ENCODE results near the gene CKS1B. TPM values are rescaled to one million over a fixed set of nuclear protein-coding genes. Genes with fewer than 3 reads are reported as not detected.

CKS1B gene
- total and polyA plus RNA-seq, 8 donors = 4.7 to 73.3 (median 30.6) TPM

DNA sequence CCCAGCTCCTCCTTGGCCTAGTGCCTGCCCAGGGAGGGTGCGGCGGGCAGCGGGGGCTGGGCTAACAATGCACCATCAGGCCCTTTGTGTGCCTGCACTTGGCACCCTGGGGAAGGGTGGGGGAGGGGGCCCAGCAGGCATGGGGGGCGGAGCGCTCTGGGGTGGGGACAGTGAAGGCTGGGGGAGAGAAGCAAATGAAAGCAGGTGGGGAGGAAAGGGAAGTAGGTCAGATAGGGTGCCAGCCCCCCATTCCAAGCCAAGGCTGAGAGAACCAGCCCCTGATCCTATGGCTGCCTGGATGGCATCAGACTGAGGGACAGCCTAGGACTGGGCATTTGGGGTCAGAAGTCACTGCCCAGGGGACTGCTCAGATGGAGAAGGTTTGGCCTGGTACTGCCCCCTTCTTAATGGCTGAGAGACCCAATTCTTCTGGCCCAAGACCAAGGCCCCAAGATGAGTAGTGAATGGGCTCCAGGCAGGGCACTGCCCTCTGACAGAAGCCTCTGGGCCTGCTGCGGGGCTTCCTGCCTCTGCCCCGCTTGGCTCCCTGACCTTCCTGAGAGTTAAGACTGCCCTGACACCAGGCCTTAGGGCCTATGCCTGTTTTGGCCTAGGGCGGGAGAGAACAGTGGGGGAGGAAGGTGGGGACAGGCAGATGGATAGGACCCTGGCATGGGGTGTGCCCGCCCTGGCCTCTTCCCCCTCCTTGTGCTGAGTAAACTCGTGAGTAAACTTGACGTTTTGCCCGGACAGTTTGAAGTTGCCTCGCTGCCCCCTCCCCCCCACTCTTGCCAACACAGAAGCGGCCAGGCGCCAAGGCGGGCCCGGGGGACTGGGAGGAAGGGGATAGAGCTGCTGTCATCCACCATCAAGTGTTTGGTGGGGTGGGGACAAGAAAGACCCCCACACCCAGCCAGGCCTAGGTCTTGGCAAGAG lies 30.9 kb downstream of the CKS1B start:
- Histone ChIP-seq H3K4me3 (peak overlapping the region; percentile 78 to 90 (median 85)), H3K36me3 (peaks cover 0 to 5% (median 0%) of the 10 kb centered on the region in 4 donors), H3K9me3 (no peaks in the 10 kb centered on the region), H3K27me3 (no peaks in the 10 kb centered on the region), H3K4me1 (peaks cover 64 to 70% (median 66%) of the 10 kb centered on the region in 4 donors), H3K27ac (peak overlapping the region; percentile 96 to 100 (median 99))
- TF ChIP-seq POLR2AphosphoS5 (IDR thresholded peaks at IDR 0.05) = peak in 2 of 3 donors; percentile 46 to 47
- TF ChIP-seq EP300 (IDR thresholded peaks at IDR 0.05) = no peak
- peak in 1 of 4 donors; percentile 18 for TF ChIP-seq POLR2A (IDR thresholded peaks at IDR 0.05)
- TF ChIP-seq, protein P1, sequence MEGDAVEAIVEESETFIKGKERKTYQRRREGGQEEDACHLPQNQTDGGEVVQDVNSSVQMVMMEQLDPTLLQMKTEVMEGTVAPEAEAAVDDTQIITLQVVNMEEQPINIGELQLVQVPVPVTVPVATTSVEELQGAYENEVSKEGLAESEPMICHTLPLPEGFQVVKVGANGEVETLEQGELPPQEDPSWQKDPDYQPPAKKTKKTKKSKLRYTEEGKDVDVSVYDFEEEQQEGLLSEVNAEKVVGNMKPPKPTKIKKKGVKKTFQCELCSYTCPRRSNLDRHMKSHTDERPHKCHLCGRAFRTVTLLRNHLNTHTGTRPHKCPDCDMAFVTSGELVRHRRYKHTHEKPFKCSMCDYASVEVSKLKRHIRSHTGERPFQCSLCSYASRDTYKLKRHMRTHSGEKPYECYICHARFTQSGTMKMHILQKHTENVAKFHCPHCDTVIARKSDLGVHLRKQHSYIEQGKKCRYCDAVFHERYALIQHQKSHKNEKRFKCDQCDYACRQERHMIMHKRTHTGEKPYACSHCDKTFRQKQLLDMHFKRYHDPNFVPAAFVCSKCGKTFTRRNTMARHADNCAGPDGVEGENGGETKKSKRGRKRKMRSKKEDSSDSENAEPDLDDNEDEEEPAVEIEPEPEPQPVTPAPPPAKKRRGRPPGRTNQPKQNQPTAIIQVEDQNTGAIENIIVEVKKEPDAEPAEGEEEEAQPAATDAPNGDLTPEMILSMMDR (IDR thresholded peaks at IDR 0.05) = no peak
- DNase-seq = peak; percentile 64 to 87
- intact Hi-C loops (cut with DNase I; ENCODE audit: low total_unique reads) = no loop called here
- WGBS, 5 donors = 26 to 50% (median 29%) methylated on average over 15 to 17 of the region's 17 CpGs

- intact Hi-C loops (cut with DNase I; ENCODE audit: low total_unique reads) = no loop called here
- 28 to 40% (median 34%) methylated on average over 2 of the region's 2 CpGs for WGBS, 5 donors
- TF ChIP-seq, protein P1 (IDR thresholded peaks at IDR 0.05) = no peak
- TF ChIP-seq EP300 (IDR thresholded peaks at IDR 0.05) = no peak
- no peak for TF ChIP-seq POLR2A (IDR thresholded peaks at IDR 0.05)
- TF ChIP-seq POLR2AphosphoS5 (IDR thresholded peaks at IDR 0.05) = no peak
- peak overlapping the region; percentile 96 to 100 (median 99) for H3K27ac ChIP-seq
- DNase-seq = peak in 1 of 2 donors; percentile 78
- peaks cover 77 to 81% (median 79%) of the 10 kb centered on the region in 4 donors for H3K4me1 ChIP-seq
- H3K27me3 ChIP-seq = no peaks in the 10 kb centered on the region
- H3K36me3 ChIP-seq = peaks cover 0 to 18% (median 9%) of the 10 kb centered on the region in 4 donors
- no peaks in the 10 kb centered on the region for H3K9me3 ChIP-seq
- peak overlapping the region in 3 of 4 donors; percentile 19 to 90 (median 78) for H3K4me3 ChIP-seq
These were observed 32.2 kb downstream of the CKS1B start for GRCh38 chr1:155006601-155007101.

DNA sequence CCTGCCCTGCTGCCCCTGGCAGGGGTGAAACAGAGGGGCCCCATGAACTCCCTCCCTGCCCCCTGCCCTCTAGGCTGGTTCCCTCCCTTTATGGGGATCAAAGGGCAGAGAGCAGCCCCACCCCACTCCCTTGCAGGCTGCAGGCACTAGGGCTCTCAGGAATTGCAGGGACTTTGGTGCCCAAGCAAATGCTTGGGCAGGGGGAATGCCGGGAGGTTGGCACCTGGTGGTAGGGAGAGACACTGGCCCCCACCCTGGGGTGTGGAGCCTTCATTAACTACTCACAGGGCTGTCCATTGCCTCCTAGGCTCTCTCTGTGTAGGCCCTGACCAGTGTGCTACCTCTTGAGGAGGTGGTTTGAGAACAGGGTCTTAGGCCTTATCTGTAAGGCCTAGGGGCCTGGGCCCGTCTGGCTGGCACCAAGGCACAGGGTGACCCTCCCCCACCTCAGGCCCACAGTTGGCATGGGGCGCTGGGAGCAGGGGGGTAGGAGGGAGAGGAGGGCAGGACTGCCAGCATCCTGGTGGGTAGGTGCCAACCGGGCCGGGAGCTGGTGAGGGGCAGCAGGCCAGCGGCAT lies 32.9 kb downstream of the CKS1B start:
- Histone ChIP-seq H3K9me3 (no peaks in the 10 kb centered on the region), H3K36me3 (peaks cover 0 to 20% (median 10%) of the 10 kb centered on the region in 4 donors), H3K4me3 (peak overlapping the region; percentile 19 to 47 (median 34)), H3K27ac (peak overlapping the region; percentile 96 to 100 (median 99)), H3K4me1 (peaks cover 84 to 88% (median 85%) of the 10 kb centered on the region in 4 donors), H3K27me3 (no peaks in the 10 kb centered on the region)
- TF ChIP-seq, protein P1 (IDR thresholded peaks at IDR 0.05) = no peak
- TF ChIP-seq POLR2A (IDR thresholded peaks at IDR 0.05) (no peak), POLR2AphosphoS5 (IDR thresholded peaks at IDR 0.05) (peak in 2 of 3 donors; percentile 16 to 22)
- 28 to 42% (median 30%) methylated on average over 5 to 6 of the region's 6 CpGs for WGBS, 5 donors
- DNase-seq = peak; percentile 32 to 86
- intact Hi-C loops (cut with DNase I; ENCODE audit: low total_unique reads) = no loop called here
